Right renal cortex interstitium (tissue), 3 donors: Measurements from ENCODE around the gene MMP20. TPM values are rescaled to one million over a fixed set of nuclear protein-coding genes. Genes with fewer than 3 reads are reported as not detected.
A peak's percentile ranks its signal among the peaks of the same experiment; 100 is the strongest.
"Not testable (repeated sequence)": the region's sequence is repeated elsewhere in the genome, so short reads cannot be mapped to it uniquely, and the experiment has no call there.

Experiments
- DNase-seq, 3 donors: peaks; one replicate each; pipeline ENCODE4 v3.0.0-alpha.2; 2013; ENCODE audit warnings: low read depth in 3 of 3, low spot score in 2 of 3
- polyA plus RNA-seq, 3 donors: library from polyadenylated mRNA; unstranded; fragments of 120-200 nt; gene quantifications; one replicate each; pipeline ENCODE4 v1.2.1, GENCODE V29; 2013; ENCODE audit not compliant: insufficient read length in 3 of 3

MMP20 gene
- not detected for polyA plus RNA-seq

GRCh38 chr11:102625177-102625576 is at the start of gene MMP20:
TSS of gene MMP20 (minus strand) at chr11:102625332. CDS start at chr11:102625319, 13 bp downstream.
- no peak for DNase-seq

- DNase-seq: no peak
Observed at GRCh38 chr11:102669664-102670063, 44.5 kb upstream of the MMP20 start.

- peak in 2 of 3 donors; percentile 4 to 12 for DNase-seq
Observed at GRCh38 chr11:102666331-102666957, 41.3 kb upstream of the MMP20 start.

- no peak for DNase-seq
Observed at GRCh38 chr11:102664001-102664752, 39.0 kb upstream of the MMP20 start.

GRCh38 chr11:102662607-102663006 is 37.5 kb upstream of the MMP20 start:
- no peak for DNase-seq

GRCh38 chr11:102661040-102661439 is 35.9 kb upstream of the MMP20 start:
- DNase-seq: no peak

GRCh38 chr11:102656528-102656927 is 31.4 kb upstream of the MMP20 start:
- no peak for DNase-seq

- DNase-seq: no peak
Observed at GRCh38 chr11:102655547-102655946, 30.4 kb upstream of the MMP20 start.

- DNase-seq: no peak
Observed at GRCh38 chr11:102654761-102655160, 29.6 kb upstream of the MMP20 start.

GRCh38 chr11:102653744-102654291 is 28.7 kb upstream of the MMP20 start:
- no peak for DNase-seq

- no peak for DNase-seq
Observed at GRCh38 chr11:102647430-102647829, 22.3 kb upstream of the MMP20 start.

GRCh38 chr11:102643941-102644340 is 18.8 kb upstream of the MMP20 start:
- no peak for DNase-seq

- DNase-seq: no peak
Observed at GRCh38 chr11:102640946-102641345, 15.8 kb upstream of the MMP20 start.

GRCh38 chr11:102639656-102640055 is 14.5 kb upstream of the MMP20 start:
- DNase-seq: no peak

GRCh38 chr11:102637731-102638130 is 12.6 kb upstream of the MMP20 start:
- DNase-seq: no peak

GRCh38 chr11:102633385-102634026 is 8.4 kb upstream of the MMP20 start:
- no peak for DNase-seq

GRCh38 chr11:102632026-102632425 is 6.9 kb upstream of the MMP20 start:
- no peak for DNase-seq

GRCh38 chr11:102630598-102631448 is 5.7 kb upstream of the MMP20 start:
- DNase-seq: no peak

GRCh38 chr11:102629908-102630307 is 4.8 kb upstream of the MMP20 start:
- DNase-seq: not testable (repeated sequence)

- no peak for DNase-seq
Observed at GRCh38 chr11:102626676-102627075, 1.5 kb upstream of the MMP20 start.

GRCh38 chr11:102623998-102624397 is 1.1 kb downstream of the MMP20 start:
- no peak for DNase-seq
